Gastroesophageal sphincter (tissue), 3 donors: ENCODE data around the gene MIOS.

Experiments
- CTCF ChIP-seq, 4 experiments: fragments of 200-600 bp in 2 of 4; fragments of 450-650 bp in 2 of 4; sonication (generic) in 1 of 4; IDR thresholded peaks; one replicate each; pipeline ENCODE4 v1.5.1; 2017 to 2019; ENCODE audit warnings: antibody characterized with exemption in 4 of 4, mild to moderate bottlenecking in 2 of 4, moderate library complexity in 2 of 4
- EP300 ChIP-seq: sonication (generic); formaldehyde crosslinking; IDR thresholded peaks from one replicate; pipeline ENCODE4 v1.6.1; 2017; ENCODE audit warnings: antibody characterized with exemption, mild to moderate bottlenecking
- POLR2A ChIP-seq, 2 donors: fragments of 450-650 bp; IDR thresholded peaks; one replicate each; pipeline ENCODE4 v1.6.1; 2017; ENCODE audit warnings: antibody characterized with exemption in 2 of 2, mild to moderate bottlenecking in 2 of 2, moderate library complexity in 1 of 2
- POLR2AphosphoS5 ChIP-seq: sonication (generic); formaldehyde crosslinking; IDR thresholded peaks from one replicate; pipeline ENCODE4 v1.6.1; 2017; ENCODE audit warnings: antibody characterized with exemption

- TF ChIP-seq EP300 (no peak), CTCF (IDR thresholded peaks at IDR 0.05) (no peak), POLR2A (IDR thresholded peaks at IDR 0.05) (no peak), POLR2AphosphoS5 (no peak)
Measured at GRCh38 chr7:7565746-7566650, 686 bp upstream of the MIOS start.
